GM20431 (cell line): ENCODE measurements around the gene GRXCR2.
"Not testable (repeated sequence)": the region's sequence is repeated elsewhere in the genome, so short reads cannot be mapped to it uniquely, and the experiment has no call there.

ENCODE experiments used
- in situ Hi-C: fragments of 300-500 bp; cut with MseI, MboI; formaldehyde crosslinking; loops from one replicate; pipeline ENCODE4 v1.15.0; 2020; ENCODE audit warnings: low sequenced_read_pairs; ENCODE audit not compliant: unreplicated experiment

GRXCR2 gene

GRCh38 chr5:145840458-145841132, 32.2 kb downstream of the GRXCR2 start:
- in situ Hi-C loops = no loop called here

- in situ Hi-C loops = no loop called here
Measured at GRCh38 chr5:145838276-145838675, 34.5 kb downstream of the GRXCR2 start.

- in situ Hi-C loops = not testable (repeated sequence)
Measured at GRCh38 chr5:145836241-145836640, 36.6 kb downstream of the GRXCR2 start.

GRCh38 chr5:145835848-145836239, 37.0 kb downstream of the GRXCR2 start:
- in situ Hi-C loops = no loop called here

- in situ Hi-C loops = no loop called here
Measured at GRCh38 chr5:145834917-145835847, 37.6 kb downstream of the GRXCR2 start, which contains the start of gene PRELID2. PRELID2 (minus strand) TSS chr5:145835342; CDS start chr5:145835251, 91 bp downstream.

GRCh38 chr5:145834554-145834916, 38.3 kb downstream of the GRXCR2 start:
- in situ Hi-C loops = no loop called here

- in situ Hi-C loops = no loop called here
Measured at GRCh38 chr5:145833631-145834200, 39.1 kb downstream of the GRXCR2 start.

GRCh38 chr5:145830594-145830993, 42.2 kb downstream of the GRXCR2 start:
- in situ Hi-C loops = no loop called here

- in situ Hi-C loops = no loop called here
Measured at GRCh38 chr5:145829708-145830361, 43.0 kb downstream of the GRXCR2 start.

- in situ Hi-C loops = no loop called here
Measured at GRCh38 chr5:145826895-145827674, 45.7 kb downstream of the GRXCR2 start.

GRCh38 chr5:145825751-145826180, 47.0 kb downstream of the GRXCR2 start:
- in situ Hi-C loops = no loop called here

- in situ Hi-C loops = no loop called here
Measured at GRCh38 chr5:145824040-145824439, 48.8 kb downstream of the GRXCR2 start.

- in situ Hi-C loops = no loop called here
Measured at GRCh38 chr5:145818604-145819003, 54.2 kb downstream of the GRXCR2 start.

- in situ Hi-C loops = no loop called here
Measured at GRCh38 chr5:145812877-145813276, 59.9 kb downstream of the GRXCR2 start.

- in situ Hi-C loops = no loop called here
Measured at GRCh38 chr5:145811834-145812625, 60.8 kb downstream of the GRXCR2 start.
